ENCODE measurements around the gene STAB2. TPM values are rescaled to one million over a fixed set of nuclear protein-coding genes. Genes with fewer than 3 reads are reported as not detected.

The STAB2 gene
- total RNA-seq, 1 donor: not detected

DNA sequence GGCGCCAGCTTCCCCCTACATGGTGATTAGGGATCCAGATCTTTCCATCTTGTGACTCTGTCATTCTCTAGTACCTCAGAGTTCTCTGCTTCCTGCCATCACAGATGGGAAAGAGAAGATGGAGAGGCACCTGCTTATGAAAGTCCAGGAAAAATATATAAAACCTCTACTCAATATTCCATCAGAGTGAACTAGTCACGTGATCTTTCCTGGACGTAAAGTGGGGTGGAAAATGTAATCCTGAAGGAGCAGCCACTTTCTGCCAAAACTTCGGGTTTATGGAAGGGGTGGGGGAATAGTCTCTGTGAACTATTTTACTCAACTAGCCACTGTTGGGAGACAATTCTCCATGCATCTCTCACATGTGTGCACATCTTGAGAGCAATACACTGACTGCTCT lies 47.7 kb downstream of the STAB2 start:
- H3K4me3 ChIP-seq (ENCODE audit: low read depth, low read length): no peak overlapping the region
- DNase-seq (ENCODE audit: low read depth): no peak
- TF ChIP-seq, protein P1, sequence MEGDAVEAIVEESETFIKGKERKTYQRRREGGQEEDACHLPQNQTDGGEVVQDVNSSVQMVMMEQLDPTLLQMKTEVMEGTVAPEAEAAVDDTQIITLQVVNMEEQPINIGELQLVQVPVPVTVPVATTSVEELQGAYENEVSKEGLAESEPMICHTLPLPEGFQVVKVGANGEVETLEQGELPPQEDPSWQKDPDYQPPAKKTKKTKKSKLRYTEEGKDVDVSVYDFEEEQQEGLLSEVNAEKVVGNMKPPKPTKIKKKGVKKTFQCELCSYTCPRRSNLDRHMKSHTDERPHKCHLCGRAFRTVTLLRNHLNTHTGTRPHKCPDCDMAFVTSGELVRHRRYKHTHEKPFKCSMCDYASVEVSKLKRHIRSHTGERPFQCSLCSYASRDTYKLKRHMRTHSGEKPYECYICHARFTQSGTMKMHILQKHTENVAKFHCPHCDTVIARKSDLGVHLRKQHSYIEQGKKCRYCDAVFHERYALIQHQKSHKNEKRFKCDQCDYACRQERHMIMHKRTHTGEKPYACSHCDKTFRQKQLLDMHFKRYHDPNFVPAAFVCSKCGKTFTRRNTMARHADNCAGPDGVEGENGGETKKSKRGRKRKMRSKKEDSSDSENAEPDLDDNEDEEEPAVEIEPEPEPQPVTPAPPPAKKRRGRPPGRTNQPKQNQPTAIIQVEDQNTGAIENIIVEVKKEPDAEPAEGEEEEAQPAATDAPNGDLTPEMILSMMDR (IDR thresholded peaks at IDR 0.05; ENCODE audit: insufficient read depth, low read depth, low read length): no peak

DNA sequence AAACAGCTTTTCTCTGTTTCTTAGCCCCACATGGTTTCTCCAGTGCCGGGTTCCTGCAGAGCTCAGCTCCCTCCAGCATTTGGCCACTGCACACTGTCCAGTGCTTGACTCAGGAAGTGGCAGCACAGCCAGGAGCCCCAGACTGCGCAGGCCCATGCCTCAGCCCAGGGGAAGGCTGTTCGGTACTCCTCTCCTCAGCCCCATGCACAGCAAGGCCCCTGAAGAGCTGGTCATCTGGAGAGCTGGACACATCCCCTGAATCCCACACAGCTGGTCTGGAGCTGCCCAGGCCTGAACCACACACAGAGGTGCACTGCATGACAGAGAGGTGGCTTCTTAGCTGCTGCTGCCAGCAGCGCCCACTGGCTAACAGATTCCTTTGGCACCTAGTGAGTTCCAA lies 48.3 kb downstream of the STAB2 start:
- TF ChIP-seq, protein P1 (IDR thresholded peaks at IDR 0.05; ENCODE audit: insufficient read depth, low read depth, low read length): no peak
- no peak for DNase-seq (ENCODE audit: low read depth)
- no peak overlapping the region for H3K4me3 ChIP-seq (ENCODE audit: low read depth, low read length)

DNA sequence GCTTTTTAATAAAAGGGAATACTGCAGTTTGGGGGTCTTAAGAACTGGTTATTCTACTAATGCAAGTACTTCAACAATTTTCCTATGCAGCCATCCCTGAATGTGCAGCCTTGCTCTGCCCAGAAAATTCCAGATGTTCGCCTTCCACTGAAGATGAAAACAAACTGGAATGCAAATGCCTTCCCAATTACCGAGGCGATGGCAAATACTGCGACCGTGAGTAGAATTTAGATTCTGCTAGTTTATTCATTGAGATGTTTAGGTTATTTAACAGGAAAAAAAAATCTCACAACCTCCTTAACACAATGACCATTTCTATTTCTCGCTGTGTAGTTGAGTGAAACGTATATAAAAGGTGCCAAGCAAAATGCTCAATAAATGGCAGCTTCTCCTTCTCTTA lies 49.9 kb downstream of the STAB2 start:
- no peak overlapping the region for H3K4me3 ChIP-seq (ENCODE audit: low read depth, low read length)
- no peak for DNase-seq (ENCODE audit: low read depth)
- TF ChIP-seq, protein P1 (IDR thresholded peaks at IDR 0.05; ENCODE audit: insufficient read depth, low read depth, low read length): no peak

DNA sequence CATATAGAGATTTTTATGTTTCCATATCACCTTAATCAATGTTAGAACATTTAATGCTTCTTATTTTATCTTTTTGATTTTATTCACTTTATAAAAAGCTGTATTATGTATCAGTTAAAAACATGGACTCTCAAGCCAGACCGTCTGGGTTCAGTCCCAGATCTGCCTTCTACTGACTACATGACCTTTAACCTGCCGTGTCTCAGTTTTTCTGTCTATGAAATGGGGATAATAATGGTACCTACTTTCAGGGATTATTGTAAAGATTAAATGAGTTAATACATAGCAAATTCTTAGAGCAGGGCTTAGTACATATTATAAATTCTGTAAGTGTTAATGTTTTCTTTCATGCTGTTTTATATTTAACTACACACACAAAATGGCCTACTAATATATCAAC lies 50.4 kb downstream of the STAB2 start:
- H3K4me3 ChIP-seq (ENCODE audit: low read depth, low read length): no peak overlapping the region
- TF ChIP-seq, protein P1 (IDR thresholded peaks at IDR 0.05; ENCODE audit: insufficient read depth, low read depth, low read length): no peak

DNA sequence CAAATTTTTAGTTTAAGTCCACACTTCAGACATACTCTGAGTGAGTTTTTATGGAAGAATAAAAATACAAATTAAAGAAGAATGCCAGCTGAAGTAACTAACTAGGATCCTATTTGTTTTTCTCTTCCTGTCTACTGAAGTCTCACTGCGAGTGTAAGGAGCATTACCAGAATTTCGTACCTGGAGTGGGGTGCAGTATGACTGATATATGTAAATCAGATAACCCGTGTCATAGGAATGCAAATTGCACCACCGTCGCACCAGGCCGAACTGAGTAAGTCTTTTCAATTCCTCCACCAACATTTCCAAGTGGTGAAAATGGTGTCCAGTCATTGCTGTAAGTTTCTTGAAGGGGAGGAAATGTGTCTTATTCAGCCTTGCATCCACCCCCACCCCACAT lies 52.9 kb downstream of the STAB2 start:
- no peak for DNase-seq (ENCODE audit: low read depth)
- TF ChIP-seq, protein P1 (IDR thresholded peaks at IDR 0.05; ENCODE audit: insufficient read depth, low read depth, low read length): no peak
- H3K4me3 ChIP-seq (ENCODE audit: low read depth, low read length): no peak overlapping the region

More for the DNA sequence above, 50.4 kb downstream of the STAB2 start:
- no peak for DNase-seq (ENCODE audit: low read depth)

DNA sequence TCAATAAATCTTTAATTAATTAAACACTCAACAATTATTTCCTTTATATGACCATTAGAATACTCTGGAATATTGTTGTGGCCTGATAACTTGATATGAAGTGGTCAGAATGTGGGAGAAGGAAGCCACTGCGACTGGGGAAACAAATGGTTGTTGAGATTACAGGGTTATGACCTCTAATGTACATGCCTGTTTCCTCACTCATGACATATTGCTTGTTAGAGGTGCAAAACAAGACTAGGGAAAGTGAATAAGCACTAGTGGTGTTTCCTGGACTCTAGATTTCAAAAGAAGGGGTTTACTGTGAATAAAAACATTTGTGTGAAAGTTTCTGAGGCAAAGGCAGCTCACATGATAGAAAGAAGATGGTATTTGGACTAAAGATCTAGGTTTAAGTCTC lies 53.3 kb downstream of the STAB2 start:
- TF ChIP-seq, protein P1 (IDR thresholded peaks at IDR 0.05; ENCODE audit: insufficient read depth, low read depth, low read length): no peak
- DNase-seq (ENCODE audit: low read depth): no peak
- no peak overlapping the region for H3K4me3 ChIP-seq (ENCODE audit: low read depth, low read length)

DNA sequence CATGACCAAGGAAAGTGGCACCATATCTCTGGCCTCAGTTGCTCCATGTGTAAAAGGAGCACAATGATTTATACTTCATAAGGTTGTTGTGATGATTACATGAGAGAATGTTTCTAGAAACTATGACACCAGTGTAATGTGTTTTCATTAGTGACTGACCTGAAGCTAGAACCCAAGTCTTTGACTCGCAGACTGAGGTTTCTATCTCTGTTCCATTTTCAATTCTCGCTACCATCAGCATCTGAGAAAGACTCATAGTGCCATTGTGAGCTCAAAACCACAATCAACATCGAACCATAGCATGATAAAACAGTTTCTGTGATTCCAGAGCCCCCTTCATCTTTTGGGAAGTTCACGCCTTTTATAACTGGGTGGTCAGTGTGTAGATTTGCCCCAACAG lies 53.8 kb downstream of the STAB2 start:
- TF ChIP-seq, protein P1 (IDR thresholded peaks at IDR 0.05; ENCODE audit: insufficient read depth, low read depth, low read length): no peak
- DNase-seq (ENCODE audit: low read depth): no peak
- H3K4me3 ChIP-seq (ENCODE audit: low read depth, low read length): no peak overlapping the region

Measured in fibroblast of villous mesenchyme (primary cell).